ENCODE results near the gene ZCWPW2.

The ZCWPW2 gene

GRCh38 chr3:28462866-28463265 lies 114.3 kb downstream of the ZCWPW2 start:
- Mint-ChIP-seq H3K36me3 (ENCODE audit: insufficient read depth) (no peaks in the 10 kb centered on the region), H3K9me3 (no peaks in the 10 kb centered on the region), H3K27me3 (peaks cover 8 to 18% of the 10 kb centered on the region in 2 donors), H3K4me1 (ENCODE audit: low read depth in 2 of 2) (no peaks in the 10 kb centered on the region), H3K27ac (no peak overlapping the region), H3K4me3 (no peak overlapping the region)
- DNase-seq: no peak
- ATAC-seq (replicated peaks): no peak

DNA sequence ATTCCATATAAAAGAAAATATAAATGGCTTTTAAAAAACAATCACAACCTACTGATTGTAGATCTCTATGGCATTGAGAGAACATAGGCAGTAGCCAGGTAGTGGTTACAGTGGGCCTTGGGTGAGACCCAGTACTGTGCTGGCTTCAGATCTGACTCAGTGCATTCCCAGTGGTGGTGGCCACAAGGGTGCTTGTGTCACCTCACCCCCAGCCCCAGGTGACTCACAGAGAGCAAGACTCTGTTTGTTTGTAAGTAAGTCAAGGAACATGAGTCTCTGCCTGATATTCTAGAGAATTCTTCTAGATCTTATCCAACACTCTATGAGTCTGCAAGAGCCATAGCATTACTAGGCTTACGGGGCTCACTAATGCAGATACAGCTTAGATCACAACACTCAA lies 118.9 kb downstream of the ZCWPW2 start:
- Mint-ChIP-seq H3K27ac (no peak overlapping the region), H3K27me3 (peaks cover 8 to 21% of the 10 kb centered on the region in 2 donors), H3K9me3 (no peaks in the 10 kb centered on the region), H3K36me3 (ENCODE audit: insufficient read depth) (no peaks in the 10 kb centered on the region), H3K4me3 (no peak overlapping the region), H3K4me1 (ENCODE audit: low read depth in 2 of 2) (no peaks in the 10 kb centered on the region)
- no peak for ATAC-seq (replicated peaks)
- no peak for DNase-seq

GRCh38 chr3:28476194-28476593 lies 127.7 kb downstream of the ZCWPW2 start:
- ATAC-seq (replicated peaks) (no peak), DNase-seq (no peak)
- no peaks in the 10 kb centered on the region for H3K27me3 Mint-ChIP-seq
- H3K36me3 Mint-ChIP-seq (ENCODE audit: insufficient read depth): no peaks in the 10 kb centered on the region
- H3K27ac Mint-ChIP-seq: no peak overlapping the region
- H3K4me1 Mint-ChIP-seq (ENCODE audit: low read depth in 2 of 2): no peaks in the 10 kb centered on the region
- H3K9me3 Mint-ChIP-seq: no peaks in the 10 kb centered on the region
- H3K4me3 Mint-ChIP-seq: no peak overlapping the region

DNA sequence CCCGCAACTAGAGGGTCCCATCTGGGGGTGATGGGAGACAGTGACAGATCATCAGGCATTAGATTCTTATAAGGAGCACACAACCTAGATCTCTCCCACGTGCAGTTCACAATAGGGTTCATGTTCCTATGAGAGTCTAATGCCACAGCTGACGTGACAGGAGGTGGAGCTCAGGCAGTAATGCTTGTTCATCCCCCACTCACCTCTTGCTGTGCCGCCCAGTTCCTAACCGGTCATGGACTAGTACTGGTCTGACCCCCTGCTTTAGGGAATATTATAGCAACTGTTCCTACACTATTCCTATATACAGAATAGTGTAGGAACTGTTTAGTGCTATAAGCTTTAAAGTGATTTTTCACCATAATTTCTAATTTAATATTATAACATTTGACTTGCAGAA lies 128.2 kb downstream of the ZCWPW2 start:
- DNase-seq (no peak), ATAC-seq (replicated peaks) (no peak)
- no peak overlapping the region for H3K27ac Mint-ChIP-seq
- H3K27me3 Mint-ChIP-seq: no peaks in the 10 kb centered on the region
- no peak overlapping the region for H3K4me3 Mint-ChIP-seq
- H3K9me3 Mint-ChIP-seq: no peaks in the 10 kb centered on the region
- H3K36me3 Mint-ChIP-seq (ENCODE audit: insufficient read depth): no peaks in the 10 kb centered on the region
- H3K4me1 Mint-ChIP-seq (ENCODE audit: low read depth in 2 of 2): no peaks in the 10 kb centered on the region

DNA sequence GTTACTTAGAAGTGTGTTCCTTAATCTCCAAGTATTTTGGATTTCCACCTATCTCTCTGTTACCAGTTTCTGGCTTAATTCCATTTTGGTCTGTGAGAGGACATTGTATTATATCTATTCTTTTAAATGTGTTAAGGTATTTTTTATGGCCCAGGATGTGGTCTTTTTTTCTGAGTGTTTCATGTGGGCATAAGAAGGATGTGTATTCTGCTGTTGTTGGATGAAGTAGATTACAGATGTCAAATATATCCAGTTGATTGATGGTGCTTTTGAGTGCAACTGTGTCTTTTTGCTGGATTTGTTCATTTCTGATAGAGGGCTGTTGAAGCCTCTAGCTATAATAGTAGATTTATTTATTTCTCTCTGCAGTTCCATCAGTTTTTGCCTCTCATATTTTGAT lies 136.6 kb downstream of the ZCWPW2 start:
- Mint-ChIP-seq H3K27me3 (peaks cover 0 to 7% of the 10 kb centered on the region in 2 donors), H3K9me3 (peaks cover 0 to 4% of the 10 kb centered on the region in 2 donors), H3K4me3 (no peak overlapping the region), H3K36me3 (ENCODE audit: insufficient read depth) (no peaks in the 10 kb centered on the region), H3K27ac (no peak overlapping the region), H3K4me1 (ENCODE audit: low read depth in 2 of 2) (no peaks in the 10 kb centered on the region)
- DNase-seq (no peak), ATAC-seq (replicated peaks) (no peak)

- ATAC-seq (replicated peaks) (no peak), DNase-seq (no peak)
- Mint-ChIP-seq H3K27me3 (no peaks in the 10 kb centered on the region), H3K36me3 (ENCODE audit: insufficient read depth) (no peaks in the 10 kb centered on the region), H3K9me3 (no peaks in the 10 kb centered on the region), H3K27ac (no peak overlapping the region), H3K4me1 (ENCODE audit: low read depth in 2 of 2) (no peaks in the 10 kb centered on the region), H3K4me3 (no peak overlapping the region)
These were observed 146.8 kb downstream of the ZCWPW2 start for GRCh38 chr3:28495301-28495700.

DNA sequence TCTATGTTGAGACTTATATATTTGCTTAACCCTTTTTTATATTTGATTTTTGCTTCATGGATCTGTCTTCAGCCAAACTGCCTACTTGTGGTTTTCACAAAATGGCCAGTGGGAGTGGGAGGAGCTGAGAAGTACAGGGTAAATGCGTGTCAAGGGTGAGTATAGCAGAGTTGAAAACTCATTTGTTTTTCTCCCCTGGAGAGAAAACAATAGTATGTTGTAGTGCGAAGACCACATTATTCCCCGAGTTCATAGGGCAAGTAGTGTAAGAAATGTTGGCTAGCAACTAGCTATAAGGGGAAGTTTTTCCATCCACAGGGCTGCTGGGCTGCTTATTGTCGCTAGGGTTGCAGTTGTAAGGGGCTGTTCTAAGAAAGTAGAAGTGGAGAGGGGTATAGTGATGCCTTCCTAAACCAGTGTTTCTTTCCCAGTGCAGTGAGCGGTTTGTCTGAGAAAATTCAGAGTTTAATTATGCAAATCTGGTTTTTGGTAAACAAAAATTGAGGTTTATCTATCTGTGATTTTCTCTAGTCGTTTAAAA lies 153.9 kb downstream of the ZCWPW2 start:
- H3K27me3 Mint-ChIP-seq: no peaks in the 10 kb centered on the region
- no peak for ATAC-seq (replicated peaks)
- no peak overlapping the region for H3K27ac Mint-ChIP-seq
- H3K4me1 Mint-ChIP-seq (ENCODE audit: low read depth in 2 of 2): no peaks in the 10 kb centered on the region
- H3K9me3 Mint-ChIP-seq: no peaks in the 10 kb centered on the region
- DNase-seq: no peak
- no peaks in the 10 kb centered on the region for H3K36me3 Mint-ChIP-seq (ENCODE audit: insufficient read depth)
- no peak overlapping the region for H3K4me3 Mint-ChIP-seq

DNA sequence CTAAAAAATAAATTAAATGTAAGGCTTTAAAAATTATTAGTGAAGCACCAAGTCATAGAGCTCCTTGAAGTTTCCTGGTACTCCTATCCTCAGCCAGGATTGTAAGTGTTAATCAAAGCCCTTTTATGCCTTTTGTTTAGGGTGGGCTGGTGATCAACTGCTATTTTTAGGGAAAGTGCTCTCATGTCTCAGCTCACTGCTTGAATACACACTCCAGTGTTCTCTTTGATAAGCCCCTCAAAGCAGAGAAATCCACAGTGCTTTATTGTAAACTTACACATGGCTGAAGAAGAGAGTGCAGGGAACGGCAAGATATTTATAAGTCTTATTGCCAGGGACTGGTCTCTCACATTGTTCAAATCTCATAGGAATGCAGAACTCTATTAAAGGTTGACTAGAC lies 156.5 kb downstream of the ZCWPW2 start:
- no peak for ATAC-seq (replicated peaks)
- H3K4me3 Mint-ChIP-seq: no peak overlapping the region
- H3K27ac Mint-ChIP-seq: no peak overlapping the region
- no peak for DNase-seq
- H3K27me3 Mint-ChIP-seq: no peaks in the 10 kb centered on the region
- H3K36me3 Mint-ChIP-seq (ENCODE audit: insufficient read depth): no peaks in the 10 kb centered on the region
- H3K4me1 Mint-ChIP-seq (ENCODE audit: low read depth in 2 of 2): no peaks in the 10 kb centered on the region
- no peaks in the 10 kb centered on the region for H3K9me3 Mint-ChIP-seq

GRCh38 chr3:28521663-28522062 lies 173.1 kb downstream of the ZCWPW2 start:
- Mint-ChIP-seq H3K4me3 (no peak overlapping the region), H3K9me3 (no peaks in the 10 kb centered on the region), H3K27ac (no peak overlapping the region), H3K4me1 (ENCODE audit: low read depth in 2 of 2) (no peaks in the 10 kb centered on the region), H3K36me3 (ENCODE audit: insufficient read depth) (peaks cover 3% of the 10 kb centered on the region), H3K27me3 (peaks cover 0 to 6% of the 10 kb centered on the region in 2 donors)
- no peak for ATAC-seq (replicated peaks)
- DNase-seq: no peak

GRCh38 chr3:28542351-28542750 lies 193.8 kb downstream of the ZCWPW2 start:
- ATAC-seq (replicated peaks) (no peak), DNase-seq (no peak)
- H3K36me3 Mint-ChIP-seq (ENCODE audit: insufficient read depth): no peaks in the 10 kb centered on the region
- no peaks in the 10 kb centered on the region for H3K4me1 Mint-ChIP-seq (ENCODE audit: low read depth in 2 of 2)
- H3K27ac Mint-ChIP-seq: no peak overlapping the region
- peaks cover 5 to 10% of the 10 kb centered on the region in 2 donors for H3K9me3 Mint-ChIP-seq
- no peaks in the 10 kb centered on the region for H3K27me3 Mint-ChIP-seq
- no peak overlapping the region for H3K4me3 Mint-ChIP-seq

GRCh38 chr3:28544236-28544635 lies 195.7 kb downstream of the ZCWPW2 start:
- DNase-seq: no peak
- Mint-ChIP-seq H3K27ac (no peak overlapping the region), H3K27me3 (no peaks in the 10 kb centered on the region), H3K4me3 (no peak overlapping the region), H3K9me3 (peaks cover 5 to 10% of the 10 kb centered on the region in 2 donors), H3K4me1 (ENCODE audit: low read depth in 2 of 2) (no peaks in the 10 kb centered on the region), H3K36me3 (ENCODE audit: insufficient read depth) (no peaks in the 10 kb centered on the region)
- no peak for ATAC-seq (replicated peaks)

GRCh38 chr3:28544831-28545230 lies 196.3 kb downstream of the ZCWPW2 start:
- DNase-seq: no peak
- no peak overlapping the region for H3K27ac Mint-ChIP-seq
- no peaks in the 10 kb centered on the region for H3K27me3 Mint-ChIP-seq
- H3K4me1 Mint-ChIP-seq (ENCODE audit: low read depth in 2 of 2): no peaks in the 10 kb centered on the region
- H3K4me3 Mint-ChIP-seq: no peak overlapping the region
- H3K9me3 Mint-ChIP-seq: peaks cover 5 to 9% of the 10 kb centered on the region in 2 donors
- ATAC-seq (replicated peaks): no peak
- H3K36me3 Mint-ChIP-seq (ENCODE audit: insufficient read depth): no peaks in the 10 kb centered on the region

- ATAC-seq (replicated peaks): no peak
- H3K36me3 Mint-ChIP-seq (ENCODE audit: insufficient read depth): no peaks in the 10 kb centered on the region
- H3K27ac Mint-ChIP-seq: no peak overlapping the region
These were observed 199.2 kb downstream of the ZCWPW2 start for GRCh38 chr3:28547677-28548076.

DNA sequence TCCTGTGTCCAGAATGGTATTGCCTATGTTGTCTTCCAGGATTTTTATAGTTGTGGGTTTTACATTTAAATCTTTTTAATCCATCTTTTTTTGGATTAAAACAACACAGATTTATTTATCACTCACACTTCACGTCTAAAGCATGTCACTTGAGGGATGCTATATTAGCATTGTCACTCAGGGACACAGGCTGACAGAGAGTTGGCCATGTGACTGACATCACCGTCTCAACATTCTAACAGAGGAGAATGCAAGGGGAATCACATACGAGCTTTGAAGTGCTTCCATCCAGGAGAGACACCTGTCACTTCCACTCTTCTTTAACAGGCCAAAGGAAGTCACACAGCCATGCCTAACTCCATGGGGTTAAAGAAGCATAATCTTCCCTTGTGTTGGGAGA lies 204.7 kb downstream of the ZCWPW2 start:
- ATAC-seq (replicated peaks) (no peak), DNase-seq (no peak)
- no peak overlapping the region for H3K27ac Mint-ChIP-seq
- peaks cover 0 to 2% of the 10 kb centered on the region in 2 donors for H3K9me3 Mint-ChIP-seq
- no peak overlapping the region for H3K4me3 Mint-ChIP-seq
- H3K27me3 Mint-ChIP-seq: peaks cover 0 to 7% of the 10 kb centered on the region in 2 donors
- no peaks in the 10 kb centered on the region for H3K4me1 Mint-ChIP-seq (ENCODE audit: low read depth in 2 of 2)
- H3K36me3 Mint-ChIP-seq (ENCODE audit: insufficient read depth): no peaks in the 10 kb centered on the region

More at GRCh38 chr3:28547677-28548076, 199.2 kb downstream of the ZCWPW2 start:
- H3K4me3 Mint-ChIP-seq: no peak overlapping the region
- no peaks in the 10 kb centered on the region for H3K4me1 Mint-ChIP-seq (ENCODE audit: low read depth in 2 of 2)
- no peak for DNase-seq
- H3K9me3 Mint-ChIP-seq: peaks cover 0 to 1% of the 10 kb centered on the region in 2 donors
- no peaks in the 10 kb centered on the region for H3K27me3 Mint-ChIP-seq

DNA sequence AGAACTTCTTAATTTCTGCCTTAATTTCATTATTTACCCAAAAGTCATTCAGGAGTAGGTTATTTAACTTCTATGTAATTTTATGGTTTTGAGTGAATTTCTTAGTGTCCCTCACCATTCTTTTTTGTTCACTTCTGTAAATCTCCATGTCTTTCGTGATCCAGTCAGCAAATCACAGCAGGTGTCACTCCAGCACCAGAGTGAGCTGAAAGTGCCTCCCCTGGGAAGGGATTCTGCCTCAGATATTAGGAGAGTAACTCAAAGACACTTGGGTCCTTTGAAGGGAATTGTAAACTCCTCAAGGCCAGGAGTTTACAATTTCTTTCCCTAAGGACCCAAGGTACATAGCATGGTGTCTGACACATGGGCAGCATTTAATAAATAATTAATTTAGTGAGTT lies 207.7 kb downstream of the ZCWPW2 start:
- H3K36me3 Mint-ChIP-seq (ENCODE audit: insufficient read depth): no peaks in the 10 kb centered on the region
- H3K27ac Mint-ChIP-seq: no peak overlapping the region
- DNase-seq (no peak), ATAC-seq (replicated peaks) (no peak)
- H3K9me3 Mint-ChIP-seq: peaks cover 0 to 3% of the 10 kb centered on the region in 2 donors
- H3K27me3 Mint-ChIP-seq: peaks cover 0 to 7% of the 10 kb centered on the region in 2 donors
- H3K4me1 Mint-ChIP-seq (ENCODE audit: low read depth in 2 of 2): no peaks in the 10 kb centered on the region
- H3K4me3 Mint-ChIP-seq: no peak overlapping the region

Data from effector memory CD8-positive, alpha-beta T cell (primary cell).